ENCODE measurements around the gene DBN1. TPM values are rescaled to one million over a fixed set of nuclear protein-coding genes. Genes with fewer than 3 reads are reported as not detected.
A peak's percentile ranks its signal among the peaks of the same experiment; 100 is the strongest.

Gene DBN1
- polyA plus RNA-seq, 1 donor (not counting 4 experiments of a cell fraction or from before 2014, with no cell fraction given) = 59.4 TPM

GRCh38 chr5:177427211-177427822 lies 46.1 kb downstream of the DBN1 start:
- peaks cover 56% of the 10 kb centered on the region for H3K4me1 ChIP-seq (ENCODE audit: control insufficient read depth, extremely low read depth, insufficient read depth, low read length)
- TF ChIP-seq CTCF (optimal IDR thresholded peaks at IDR 0.05 in 1 of 3, IDR thresholded peaks at IDR 0.05 in 1 of 3, conservative IDR thresholded peaks at IDR 0.05 in 1 of 3; ENCODE audit: extremely low read depth in 1 of 3, insufficient read depth in 2 of 3, low read length in 3 of 3) (no peak), EZH2 (IDR thresholded peaks at IDR 0.05; ENCODE audit: low read length) (no peak)
- DNase-seq (ENCODE audit: low read depth, low spot score) = no peak
- no peak overlapping the region for H2AFZ ChIP-seq (ENCODE audit: control insufficient read depth, low read length)
- H3K9me1 ChIP-seq (ENCODE audit: control insufficient read depth, extremely low read depth, insufficient read depth, low read length) = no peaks in the 10 kb centered on the region
- H3K9me3 ChIP-seq (ENCODE audit: control insufficient read depth, low read depth, low read length) = no peaks in the 10 kb centered on the region
- H3K9ac ChIP-seq (ENCODE audit: control insufficient read depth, extremely low read depth, insufficient read depth, low read length) = peak overlapping the region; percentile 89
- H3K4me3 ChIP-seq (ENCODE audit: control insufficient read depth in 2 of 3, extremely low read depth in 1 of 3, insufficient read depth in 2 of 3, low read depth in 1 of 3, low read length in 3 of 3) = peak overlapping the region; percentile 77 to 93 (median 86)
- H3K27me3 ChIP-seq (ENCODE audit: control insufficient read depth, extremely low read depth, insufficient read depth, low read length) = no peaks in the 10 kb centered on the region
- no peak for FAIRE-seq
- peak overlapping the region; percentile 86 for H3K27ac ChIP-seq (ENCODE audit: control insufficient read depth, insufficient read depth, low read length)
- peaks cover 33% of the 10 kb centered on the region for H3K79me2 ChIP-seq (ENCODE audit: control insufficient read depth, insufficient read depth, low read length)
- H3K36me3 ChIP-seq (ENCODE audit: control insufficient read depth in 2 of 2, extremely low read depth in 1 of 2, insufficient read depth in 2 of 2, low read length in 2 of 2) = peaks cover 7 to 20% of the 10 kb centered on the region in 2 experiments
- dilution Hi-C loops (cut with MboI; ENCODE audit: extremely low pct_ligation_motif_present, low sequenced_read_pairs) = no loop called here
- H4K20me1 ChIP-seq (ENCODE audit: control insufficient read depth, extremely low read depth, insufficient read depth, low read length) = no peaks in the 10 kb centered on the region
- H3K4me2 ChIP-seq (ENCODE audit: control insufficient read depth, extremely low read depth, insufficient read depth, low read depth, low read length) = peak overlapping the region; percentile 100

- Histone ChIP-seq H3K9ac (ENCODE audit: control insufficient read depth, extremely low read depth, insufficient read depth, low read length) (peak within 1 kb of the TSS; percentile 89), H3K36me3 (ENCODE audit: control insufficient read depth in 2 of 2, extremely low read depth in 1 of 2, insufficient read depth in 2 of 2, low read length in 2 of 2) (peaks cover 3 to 14% of the 10 kb centered on the region in 2 experiments), H3K4me2 (ENCODE audit: control insufficient read depth, extremely low read depth, insufficient read depth, low read depth, low read length) (peak within 1 kb of the TSS; percentile 100), H3K9me3 (ENCODE audit: control insufficient read depth, low read depth, low read length) (no peaks in the 10 kb centered on the region), H3K4me3 (ENCODE audit: control insufficient read depth in 2 of 3, extremely low read depth in 1 of 3, insufficient read depth in 2 of 3, low read depth in 1 of 3, low read length in 3 of 3) (peak within 1 kb of the TSS; percentile 77 to 93 (median 86)), H3K79me2 (ENCODE audit: control insufficient read depth, insufficient read depth, low read length) (peaks cover 31% of the 10 kb centered on the region), H3K27me3 (ENCODE audit: control insufficient read depth, extremely low read depth, insufficient read depth, low read length) (no peaks in the 10 kb centered on the region), H4K20me1 (ENCODE audit: control insufficient read depth, extremely low read depth, insufficient read depth, low read length) (no peaks in the 10 kb centered on the region), H3K9me1 (ENCODE audit: control insufficient read depth, extremely low read depth, insufficient read depth, low read length) (no peaks in the 10 kb centered on the region), H3K4me1 (ENCODE audit: control insufficient read depth, extremely low read depth, insufficient read depth, low read length) (peaks cover 49% of the 10 kb centered on the region), H3K27ac (ENCODE audit: control insufficient read depth, insufficient read depth, low read length) (peak within 1 kb of the TSS; percentile 88), H2AFZ (ENCODE audit: control insufficient read depth, low read length) (peak within 1 kb of the TSS; percentile 94)
- TF ChIP-seq EZH2 (IDR thresholded peaks at IDR 0.05; ENCODE audit: low read length) (no peak), CTCF (optimal IDR thresholded peaks at IDR 0.05 in 1 of 3, IDR thresholded peaks at IDR 0.05 in 1 of 3, conservative IDR thresholded peaks at IDR 0.05 in 1 of 3; ENCODE audit: extremely low read depth in 1 of 3, insufficient read depth in 2 of 3, low read length in 3 of 3) (no peak)
- dilution Hi-C loops (cut with MboI; ENCODE audit: extremely low pct_ligation_motif_present, low sequenced_read_pairs) = no loop called here
- no peak for FAIRE-seq
- no peak for DNase-seq (ENCODE audit: low read depth, low spot score)
These were observed 46.7 kb downstream of the DBN1 start, which contains the start of gene GRK6 for GRCh38 chr5:177426566-177427210. TSS of gene GRK6 (plus strand) at chr5:177426676. CDS start at chr5:177426846, 170 bp downstream.
